Endothelial cell of umbilical vein (primary cell): Measurements from ENCODE around the gene TNFRSF1A. TPM values are rescaled to one million over a fixed set of nuclear protein-coding genes. Genes with fewer than 3 reads are reported as not detected.

Experiments
- BruUV-seq: library from RNA; stranded (reverse); fragments of 400-500 nt; replicated peaks from 2 replicates; lab custom pipeline; 2021; lab: Mats Ljungman, UMichigan
- CTCF ChIA-PET: fragments of 300-600, 350-600 bp; sonication (Branson Sonifier 250); formaldehyde crosslinking; loops from one replicate; lab custom pipeline; 2021; ENCODE audit warnings: antibody characterized with exemption, inconsistent platforms; lab: Charles Lee
- POLR2A ChIA-PET: fragments of 300-600, 350-600 bp; sonication (Branson Sonifier 250); formaldehyde crosslinking; loops from one replicate; lab custom pipeline; 2021; ENCODE audit warnings: antibody characterized with exemption, inconsistent platforms; lab: Charles Lee
- DNase-seq: peaks from one replicate; pipeline ENCODE4 v3.0.0-alpha.2; 2011; ENCODE audit warnings: low read depth, low spot score
- FAIRE-seq: peaks from 2 replicates; lab custom pipeline; 2011; peaks lifted over from hg19 to GRCh38; lab: Jason Lieb, UNC
- H2AFZ ChIP-seq: 2 replicates; pipeline ENCODE4 v1.6.0; 2012; ENCODE audit warnings: low read depth, low read length, control low read depth, inconsistent platforms
- H3K27ac ChIP-seq: 2 replicates; pipeline ENCODE4 v1.5.1; 2011; ENCODE audit warnings: low read depth, mild to moderate bottlenecking, control low read depth, low read length, moderate library complexity; ENCODE audit not compliant: insufficient read depth
- H3K27me3 ChIP-seq, 2 experiments: 2 replicates each; pipeline versions ENCODE4 v1.6.0 to v1.6.1; 2011; ENCODE audit warnings: low read length in 2 of 2, mixed read lengths in 1 of 2; ENCODE audit not compliant: control insufficient read depth in 2 of 2, insufficient read depth in 2 of 2
- H3K36me3 ChIP-seq, 2 experiments: 2 replicates in 1 of 2; 3 replicates in 1 of 2; pipeline ENCODE4 v1.5.1; 2011; ENCODE audit warnings: low read length in 2 of 2, mild to moderate bottlenecking in 1 of 2, moderate library complexity in 1 of 2; ENCODE audit not compliant: control insufficient read depth in 2 of 2, insufficient read depth in 2 of 2; ENCODE audit errors: extremely low read depth in 1 of 2
- H3K4me1 ChIP-seq: 3 replicates; pipeline ENCODE4 v1.5.1; 2011; ENCODE audit warnings: mild to moderate bottlenecking, low read length; ENCODE audit not compliant: control insufficient read depth, insufficient read depth; ENCODE audit errors: extremely low read depth
- H3K4me2 ChIP-seq: 2 replicates; pipeline ENCODE4 v1.6.1; 2011; ENCODE audit warnings: low read length, control low read depth, mixed read lengths; ENCODE audit not compliant: insufficient read depth
- H3K4me3 ChIP-seq, 3 experiments: fragments of 200-600 bp in 1 of 3; sonication (generic), shearing (Covaris generic) in 1 of 3; replicated peaks in 1 of 3; 2 replicates each; pipeline ENCODE4 v1.5.1; 2011 to 2016; ENCODE audit warnings: control low read depth in 3 of 3, low read length in 3 of 3, mild to moderate bottlenecking in 2 of 3, inconsistent platforms in 1 of 3, low read depth in 1 of 3, moderate library complexity in 1 of 3; ENCODE audit not compliant: insufficient read depth in 1 of 3
- H3K79me2 ChIP-seq: 2 replicates; pipeline ENCODE4 v1.6.0; 2012; ENCODE audit warnings: low read length, inconsistent platforms; ENCODE audit not compliant: control insufficient read depth, insufficient read depth
- H3K9ac ChIP-seq: replicated peaks from 2 replicates; pipeline ENCODE3; 2011; ENCODE audit warnings: low read length, control low read depth; ENCODE audit not compliant: insufficient read depth; ENCODE audit errors: extremely low read depth
- H3K9me1 ChIP-seq: replicated peaks from 3 replicates; pipeline ENCODE4 v1.6.0; 2011; ENCODE audit warnings: mild to moderate bottlenecking, low read length; ENCODE audit not compliant: control insufficient read depth, insufficient read depth; ENCODE audit errors: extremely low read depth
- H3K9me3 ChIP-seq: replicated peaks from 2 replicates; pipeline ENCODE4 v1.5.1; 2012; ENCODE audit warnings: low read length, inconsistent platforms; ENCODE audit not compliant: control insufficient read depth, insufficient read depth
- H4K20me1 ChIP-seq: replicated peaks from 2 replicates; pipeline ENCODE3; 2011; ENCODE audit warnings: mild to moderate bottlenecking, low read length; ENCODE audit not compliant: control insufficient read depth, insufficient read depth; ENCODE audit errors: extremely low read depth
- FOS ChIP-seq: IDR thresholded peaks from 2 replicates; pipeline ENCODE4 v1.6.1; 2011; ENCODE audit warnings: mild to moderate bottlenecking, low read length, moderate library complexity, borderline replicate concordance; ENCODE audit not compliant: insufficient read depth
- GATA2 ChIP-seq: IDR thresholded peaks from 2 replicates; pipeline ENCODE4 v1.7.0; 2011; ENCODE audit warnings: low read depth, mild to moderate bottlenecking, moderate library complexity, mixed read lengths, low read length; ENCODE audit not compliant: insufficient read length, insufficient read depth
- JUN ChIP-seq: IDR thresholded peaks from 2 replicates; pipeline ENCODE4 v1.6.1; 2011; ENCODE audit warnings: borderline replicate concordance, low read depth; ENCODE audit not compliant: insufficient read length, insufficient read depth
- MYC ChIP-seq: IDR thresholded peaks from one replicate; pipeline ENCODE4 v1.6.1; 2011; ENCODE audit warnings: mild to moderate bottlenecking, low read depth, low read length
- POLR2A ChIP-seq: IDR thresholded peaks from 2 replicates; pipeline ENCODE4 v1.6.1; 2012; ENCODE audit warnings: low read depth, mild to moderate bottlenecking, control low read depth, low read length
- dilution Hi-C: fragments of 300-500 bp; cut with MboI; formaldehyde crosslinking; loops from one replicate; pipeline ENCODE4 v1.15.0; 2019; ENCODE audit warnings: low sequenced_read_pairs; ENCODE audit not compliant: extremely low pct_ligation_motif_present
- intact Hi-C: fragments of 100-400 bp; cut with micrococcal nuclease; formaldehyde crosslinking; loops from one replicate; pipeline ENCODE4 v1.10.0; 2022
- polyA plus RNA-seq, 4 experiments: library from polyadenylated mRNA; depleted of rRNA in 3 of 4; stranded (reverse) in 3 of 4; unstranded in 1 of 4; fragments of >200 nt; gene quantifications; 2 replicates each; pipeline versions ENCODE4 v1.2.1 to v1.2.3, GENCODE V29; 2011 to 2012; ENCODE audit warnings: missing spikeins in 1 of 4
- total RNA-seq: library from RNA; stranded (reverse); gene quantifications from 2 replicates; pipeline ENCODE4 v1.2.3, GENCODE V29; 2021
- TF ChIP-seq, protein P1 (sequence below), 2 donors: IDR thresholded peaks; 1 replicate in 1 of 2; 2 replicates in 1 of 2; pipeline ENCODE4 v1.5.1; 2011; ENCODE audit warnings: low read length in 2 of 2, mild to moderate bottlenecking in 2 of 2, moderate library complexity in 2 of 2, control low read depth in 1 of 2, inconsistent platforms in 1 of 2, low read depth in 1 of 2; ENCODE audit not compliant: insufficient read depth in 1 of 2; ENCODE audit errors: extremely low read depth in 1 of 2
- TF ChIP-seq, protein P2 (sequence below): IDR thresholded peaks from 2 replicates; pipeline ENCODE4 v1.6.1; 2011; ENCODE audit not compliant: insufficient read depth, insufficient read length

The TNFRSF1A gene
- total and polyA plus RNA-seq, 2 donors (not counting 3 experiments of a cell fraction or from before 2014, with no cell fraction given) = 86.5 to 98.2 TPM

- intact Hi-C loops = no loop called here
Observed at GRCh38 chr12:6391013-6391412, 49.1 kb upstream of the TNFRSF1A start.

More at GRCh38 chr12:6391013-6391412, 49.1 kb upstream of the TNFRSF1A start:
- no peak overlapping the region for H3K27ac ChIP-seq
- H3K27me3 ChIP-seq = no peaks in the 10 kb centered on the region
- ChIA-PET CTCF (interaction anchor here (1.0 to 1.1 kb wide), 2 partner anchors 56 to 74 kb away, joined by 3 read pairs; no protein-coding TSS in a partner anchor), POLR2A (no interaction called here)
- H3K4me2 ChIP-seq = no peak overlapping the region
- peaks cover 10 to 27% of the 10 kb centered on the region in 2 experiments for H3K36me3 ChIP-seq
- BruUV-seq = no TSS peak
- H2AFZ ChIP-seq = no peak overlapping the region
- H3K4me3 ChIP-seq = no peak overlapping the region
- dilution Hi-C loops = no loop called here
- no peaks in the 10 kb centered on the region for H4K20me1 ChIP-seq
- no peak overlapping the region for H3K9ac ChIP-seq
- DNase-seq = no peak
- peaks cover 3% of the 10 kb centered on the region for H3K79me2 ChIP-seq
- TF ChIP-seq, protein P1, sequence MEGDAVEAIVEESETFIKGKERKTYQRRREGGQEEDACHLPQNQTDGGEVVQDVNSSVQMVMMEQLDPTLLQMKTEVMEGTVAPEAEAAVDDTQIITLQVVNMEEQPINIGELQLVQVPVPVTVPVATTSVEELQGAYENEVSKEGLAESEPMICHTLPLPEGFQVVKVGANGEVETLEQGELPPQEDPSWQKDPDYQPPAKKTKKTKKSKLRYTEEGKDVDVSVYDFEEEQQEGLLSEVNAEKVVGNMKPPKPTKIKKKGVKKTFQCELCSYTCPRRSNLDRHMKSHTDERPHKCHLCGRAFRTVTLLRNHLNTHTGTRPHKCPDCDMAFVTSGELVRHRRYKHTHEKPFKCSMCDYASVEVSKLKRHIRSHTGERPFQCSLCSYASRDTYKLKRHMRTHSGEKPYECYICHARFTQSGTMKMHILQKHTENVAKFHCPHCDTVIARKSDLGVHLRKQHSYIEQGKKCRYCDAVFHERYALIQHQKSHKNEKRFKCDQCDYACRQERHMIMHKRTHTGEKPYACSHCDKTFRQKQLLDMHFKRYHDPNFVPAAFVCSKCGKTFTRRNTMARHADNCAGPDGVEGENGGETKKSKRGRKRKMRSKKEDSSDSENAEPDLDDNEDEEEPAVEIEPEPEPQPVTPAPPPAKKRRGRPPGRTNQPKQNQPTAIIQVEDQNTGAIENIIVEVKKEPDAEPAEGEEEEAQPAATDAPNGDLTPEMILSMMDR (IDR thresholded peaks at IDR 0.05; ENCODE audit: extremely low read depth in 1 of 2, insufficient read depth in 1 of 2, low read depth in 1 of 2, low read length in 2 of 2) = no peak
- TF ChIP-seq GATA2 (no peak), JUN (no peak), MYC (no peak), POLR2A (no peak), FOS (no peak)
- TF ChIP-seq, protein P2, sequence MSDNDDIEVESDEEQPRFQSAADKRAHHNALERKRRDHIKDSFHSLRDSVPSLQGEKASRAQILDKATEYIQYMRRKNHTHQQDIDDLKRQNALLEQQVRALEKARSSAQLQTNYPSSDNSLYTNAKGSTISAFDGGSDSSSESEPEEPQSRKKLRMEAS = no peak
- H3K9me3 ChIP-seq = no peaks in the 10 kb centered on the region
- H3K4me1 ChIP-seq = no peaks in the 10 kb centered on the region
- H3K9me1 ChIP-seq = no peaks in the 10 kb centered on the region
- FAIRE-seq = no peak
